Measurements from ENCODE around the gene GALNT12. TPM values are rescaled to one million over a fixed set of nuclear protein-coding genes. Genes with fewer than 3 reads are reported as not detected.

Gene GALNT12
- total and polyA plus RNA-seq, 2 experiments from 2014 or later, result 14.6 to 23.6 TPM

DNA sequence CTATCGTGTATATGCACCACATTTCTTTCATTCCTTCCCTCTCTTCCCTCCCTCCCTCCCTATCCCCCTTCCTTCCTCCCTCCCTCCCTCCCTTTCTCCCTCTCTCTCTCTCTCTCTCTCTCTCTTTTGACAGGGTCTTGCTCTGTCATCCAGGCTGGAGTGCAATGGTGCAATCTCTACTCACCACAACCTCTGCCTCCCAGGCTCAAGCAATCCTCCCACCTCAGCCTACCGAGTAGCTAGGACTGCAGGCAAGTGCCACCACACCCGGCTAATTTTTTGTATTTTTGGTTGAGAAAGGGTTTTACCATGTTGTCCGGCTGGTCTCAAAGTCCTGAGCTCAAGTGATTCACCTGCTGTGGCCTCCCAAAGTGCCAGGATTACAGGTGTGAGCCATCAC lies 10.0 kb upstream of the GALNT12 start:
- H3K4me3 Mint-ChIP-seq, result no peak overlapping the region
- no peak overlapping the region for H3K27ac ChIP-seq (ENCODE audit: low read depth)
- 0 out of 2 replicates have a peak, but pooled peaks cover 5% of the 10 kb centered on the region for H3K36me3 ChIP-seq (ENCODE audit: insufficient read depth)
- H3K9me3 Mint-ChIP-seq, result peaks cover 12% of the 10 kb centered on the region; the same call in 2 of the 3 replicates
- peaks cover 30% of the 10 kb centered on the region; the same call in 1 of the 2 replicates for H3K4me1 ChIP-seq (ENCODE audit: insufficient read depth)
- H3K4me3 ChIP-seq, result no peak overlapping the region
- peaks cover 39% of the 10 kb centered on the region for H3K4me1 Mint-ChIP-seq
- H3K27ac Mint-ChIP-seq, result no peak overlapping the region
- H2AFZ ChIP-seq, result no peak overlapping the region
- DNase-seq (ENCODE audit: low spot score) (no peak), ATAC-seq (no peak)
- H3K36me3 Mint-ChIP-seq (ENCODE audit: low read depth), result peaks cover 5% of the 10 kb centered on the region; the same call in 2 of the 3 replicates
- peaks cover 5% of the 10 kb centered on the region for H3K9me2 ChIP-seq (ENCODE audit: insufficient read depth)
- H3K27me3 Mint-ChIP-seq (ENCODE audit: insufficient read depth, low read depth, poor library complexity), result peaks cover 8% of the 10 kb centered on the region
- H3K27me3 ChIP-seq (ENCODE audit: insufficient read depth), result peaks cover 8% of the 10 kb centered on the region; the same call in 1 of the 2 replicates
- no peak for TF ChIP-seq ZNF462 (CRISPR knock-in tag; IDR thresholded peaks at IDR 0.05)
- peaks cover 11% of the 10 kb centered on the region for H4K20me1 ChIP-seq (replicated peaks; ENCODE audit: insufficient read depth)
- H3K4me2 ChIP-seq, result no peak overlapping the region
- H3K79me2 ChIP-seq (replicated peaks; ENCODE audit: insufficient read depth), result peaks cover 32% of the 10 kb centered on the region
- H3F3A ChIP-seq (replicated peaks; ENCODE audit: low read depth), result no peaks in the 10 kb centered on the region

- peaks cover 34% of the 10 kb centered on the region for H3K4me1 Mint-ChIP-seq
- peaks cover 5% of the 10 kb centered on the region for H3K9me2 ChIP-seq (ENCODE audit: insufficient read depth)
- H3K4me3 ChIP-seq, result no peak overlapping the region
- H3K9me3 Mint-ChIP-seq, result peaks cover 12% of the 10 kb centered on the region; the same call in 2 of the 3 replicates
- peaks cover 8% of the 10 kb centered on the region; the same call in 1 of the 2 replicates for H3K27me3 ChIP-seq (ENCODE audit: insufficient read depth)
- H2AFZ ChIP-seq, result no peak overlapping the region
- H4K20me1 ChIP-seq (replicated peaks; ENCODE audit: insufficient read depth), result peaks cover 6% of the 10 kb centered on the region
- peaks cover 5% of the 10 kb centered on the region; the same call in 2 of the 3 replicates for H3K36me3 Mint-ChIP-seq (ENCODE audit: low read depth)
- H3K27ac ChIP-seq (ENCODE audit: low read depth), result no peak overlapping the region
- peaks cover 24% of the 10 kb centered on the region for H3K79me2 ChIP-seq (replicated peaks; ENCODE audit: insufficient read depth)
- H3K27ac Mint-ChIP-seq, result no peak overlapping the region
- ATAC-seq, result no peak
- H3K4me1 ChIP-seq (ENCODE audit: insufficient read depth), result peaks cover 32% of the 10 kb centered on the region; the same call in 1 of the 2 replicates
- 0 out of 2 replicates have a peak, but pooled peaks cover 5% of the 10 kb centered on the region for H3K36me3 ChIP-seq (ENCODE audit: insufficient read depth)
- no peak overlapping the region for H3K4me3 Mint-ChIP-seq
- H3K27me3 Mint-ChIP-seq (ENCODE audit: insufficient read depth, low read depth, poor library complexity), result peaks cover 8% of the 10 kb centered on the region
- no peak overlapping the region for H3K4me2 ChIP-seq
- H3F3A ChIP-seq (replicated peaks; ENCODE audit: low read depth), result no peaks in the 10 kb centered on the region
- DNase-seq (ENCODE audit: low spot score), result no peak
- TF ChIP-seq EZH2phosphoT487 (IDR thresholded peaks at IDR 0.05; ENCODE audit: unreplicated experiment), result no peak
- no peak for TF ChIP-seq STAT1 (IDR thresholded peaks at IDR 0.05; ENCODE audit: unreplicated experiment)
- TF ChIP-seq ZNF331 (CRISPR knock-in tag; IDR thresholded peaks at IDR 0.05; ENCODE audit: low read depth), result no peak
- TF ChIP-seq ZNF114 (CRISPR knock-in tag; IDR thresholded peaks at IDR 0.05), result no peak
- TF ChIP-seq CREB1 (CRISPR knock-in tag; IDR thresholded peaks at IDR 0.05; ENCODE audit: low read depth), result no peak
- no peak for TF ChIP-seq POLR2AphosphoS5 (IDR thresholded peaks at IDR 0.05; ENCODE audit: low read depth)
- no peak for TF ChIP-seq NANOG (IDR thresholded peaks at IDR 0.05; ENCODE audit: borderline replicate concordance)
- no peak for TF ChIP-seq EZH2 (IDR thresholded peaks at IDR 0.05; ENCODE audit: low read depth, unreplicated experiment)
- TF ChIP-seq, protein P1, sequence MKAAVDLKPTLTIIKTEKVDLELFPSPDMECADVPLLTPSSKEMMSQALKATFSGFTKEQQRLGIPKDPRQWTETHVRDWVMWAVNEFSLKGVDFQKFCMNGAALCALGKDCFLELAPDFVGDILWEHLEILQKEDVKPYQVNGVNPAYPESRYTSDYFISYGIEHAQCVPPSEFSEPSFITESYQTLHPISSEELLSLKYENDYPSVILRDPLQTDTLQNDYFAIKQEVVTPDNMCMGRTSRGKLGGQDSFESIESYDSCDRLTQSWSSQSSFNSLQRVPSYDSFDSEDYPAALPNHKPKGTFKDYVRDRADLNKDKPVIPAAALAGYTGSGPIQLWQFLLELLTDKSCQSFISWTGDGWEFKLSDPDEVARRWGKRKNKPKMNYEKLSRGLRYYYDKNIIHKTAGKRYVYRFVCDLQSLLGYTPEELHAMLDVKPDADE (IDR thresholded peaks at IDR 0.05), result no peak
- TF ChIP-seq CTCF (conservative IDR thresholded peaks at IDR 0.05; ENCODE audit: low read depth in 2 of 2), result no peak
- no peak for TF ChIP-seq JUNB (IDR thresholded peaks at IDR 0.05; ENCODE audit: unreplicated experiment)
These were observed 9.2 kb upstream of the GALNT12 start for GRCh38 chr9:98798254-98798653.
